Measurements from ENCODE around the gene ZC3H15.
A peak's percentile ranks its signal among the peaks of the same experiment; 100 is the strongest.
"Not testable (repeated sequence)": the region's sequence is repeated elsewhere in the genome, so short reads cannot be mapped to it uniquely, and the experiment has no call there.

Gene ZC3H15

DNA sequence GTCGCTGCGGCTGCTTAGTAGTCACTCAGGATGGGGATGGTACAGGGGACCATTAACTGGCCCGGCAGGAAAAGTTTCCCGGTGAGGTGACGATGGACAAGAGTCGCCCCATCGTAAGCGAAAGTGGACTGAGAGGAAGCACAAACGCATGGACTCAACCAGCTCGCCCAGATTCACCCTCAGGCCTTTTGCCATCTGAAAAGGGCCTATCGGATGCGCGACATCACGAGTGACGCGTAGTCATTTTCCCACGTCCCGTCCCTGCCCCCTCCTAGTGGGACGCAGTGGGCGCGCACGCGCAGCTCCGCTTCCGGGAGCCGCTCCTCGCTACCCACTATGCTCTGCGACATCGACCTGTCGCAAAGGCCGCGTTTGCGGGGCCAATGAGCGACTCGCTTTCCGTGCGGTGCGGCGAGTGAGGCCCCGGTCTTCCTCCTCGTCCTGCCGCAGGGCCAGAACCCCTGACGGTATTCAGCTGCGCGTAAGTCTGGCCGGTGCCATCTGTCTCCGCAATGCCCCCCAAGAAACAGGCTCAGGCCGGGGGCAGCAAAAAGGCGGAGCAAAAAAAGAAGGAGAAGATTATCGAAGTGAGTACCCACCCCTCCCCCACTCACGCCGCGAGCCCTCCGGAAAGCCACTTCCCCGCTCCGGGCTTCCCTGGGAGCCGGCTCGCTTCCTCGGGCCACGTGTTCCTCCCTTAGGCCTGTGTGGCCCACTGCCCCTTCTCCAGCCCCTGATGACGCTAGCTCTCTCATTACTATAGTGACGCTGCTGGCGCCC lies at the start of gene ZC3H15:
Gene ZC3H15, plus strand, starts transcription at position 390 of the 780 bp plus-strand sequence. Its CDS starts 123 bp downstream, at position 513.
- peak; percentile 99 for DNase-seq (ENCODE audit: low spot score)

- no peak for DNase-seq (ENCODE audit: low spot score)
These were observed 48.3 kb upstream of the ZC3H15 start for GRCh38 chr2:186437719-186438118.

- DNase-seq (ENCODE audit: low spot score): not testable (repeated sequence)
These were observed 46.4 kb upstream of the ZC3H15 start for GRCh38 chr2:186439673-186440095.

DNA sequence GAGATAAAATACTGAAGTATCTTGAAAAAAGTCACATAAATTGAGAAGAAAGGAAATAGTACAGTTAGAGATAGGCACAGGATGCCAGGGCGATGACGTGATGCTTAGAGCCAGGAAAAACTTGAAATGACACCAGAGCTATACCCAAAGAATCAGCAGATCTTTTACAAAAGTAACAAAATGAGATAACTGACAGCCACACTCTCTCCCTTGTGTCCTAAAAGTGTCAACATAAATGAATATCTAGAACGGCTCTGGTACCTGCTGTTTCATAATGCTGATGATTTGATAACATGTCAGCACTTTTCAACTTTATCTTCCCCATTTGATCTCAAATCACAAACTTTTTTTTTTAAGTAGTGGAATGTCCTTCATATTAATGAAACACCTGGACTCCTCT lies 45.6 kb upstream of the ZC3H15 start:
- DNase-seq (ENCODE audit: low spot score): no peak

- DNase-seq (ENCODE audit: low spot score): no peak
These were observed 43.2 kb upstream of the ZC3H15 start for GRCh38 chr2:186442885-186443284.

GRCh38 chr2:186443851-186444250 lies 42.2 kb upstream of the ZC3H15 start:
- no peak for DNase-seq (ENCODE audit: low spot score)

DNA sequence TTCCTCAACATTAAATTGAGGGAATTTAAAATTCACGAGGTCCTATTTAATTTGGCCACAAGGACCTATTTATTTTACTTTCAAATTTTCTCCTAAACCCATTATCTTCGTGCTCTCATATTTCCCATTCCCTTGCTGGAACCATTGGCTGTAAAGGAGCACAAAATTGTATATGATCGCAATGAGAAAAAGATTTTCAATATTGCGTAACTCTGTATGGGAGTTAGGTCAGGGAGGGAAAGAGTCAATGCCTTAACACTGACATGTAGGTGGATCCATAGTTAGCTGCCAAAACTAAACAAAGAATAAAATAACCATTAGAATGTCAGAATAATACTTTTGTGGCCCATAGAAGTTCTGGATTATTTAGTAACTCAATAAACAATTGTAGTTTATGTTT lies 40.6 kb upstream of the ZC3H15 start:
- no peak for DNase-seq (ENCODE audit: low spot score)

GRCh38 chr2:186455613-186456012 lies 30.4 kb upstream of the ZC3H15 start:
- DNase-seq (ENCODE audit: low spot score): no peak

- peak; percentile 34 for DNase-seq (ENCODE audit: low spot score)
These were observed 29.1 kb upstream of the ZC3H15 start for GRCh38 chr2:186456941-186457340.

DNA sequence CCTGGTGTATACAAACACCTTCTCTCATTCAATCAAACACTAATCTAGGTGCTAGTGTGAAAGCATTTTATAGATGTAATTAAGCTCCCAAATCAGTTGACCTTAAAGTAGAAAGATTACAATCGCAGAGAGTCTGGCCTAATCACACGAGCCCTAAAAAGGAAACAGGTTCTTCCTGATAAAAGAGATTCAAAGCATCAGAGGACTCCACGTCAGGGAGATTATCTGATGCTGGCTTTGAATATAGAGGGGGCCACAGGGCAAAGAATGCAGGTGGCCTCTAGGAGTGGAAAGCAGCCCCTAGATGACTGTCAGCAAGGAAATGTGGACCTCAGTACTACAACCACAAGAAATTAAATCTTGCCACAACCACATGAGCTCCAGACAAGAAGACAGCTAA lies 28.2 kb upstream of the ZC3H15 start:
- DNase-seq (ENCODE audit: low spot score): no peak

DNA sequence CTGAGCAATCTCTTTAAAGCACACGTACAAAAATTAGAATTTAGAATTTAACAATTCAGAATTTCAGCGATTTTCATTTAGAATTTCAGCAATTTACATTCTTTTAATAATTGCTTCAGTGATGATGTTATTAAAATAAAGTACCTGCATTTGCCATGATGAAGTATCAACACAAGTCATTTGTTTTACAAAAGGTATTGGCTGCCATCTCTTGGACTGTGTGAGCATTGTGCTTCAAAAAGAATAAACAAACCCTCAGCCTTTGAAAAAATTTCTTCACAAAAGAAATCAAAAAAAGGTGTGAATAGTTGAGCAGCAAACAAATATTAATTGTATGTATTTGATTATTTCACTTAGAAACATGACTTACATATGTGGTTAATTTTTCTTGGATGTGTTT lies 27.1 kb upstream of the ZC3H15 start:
- DNase-seq (ENCODE audit: low spot score): no peak

GRCh38 chr2:186460465-186460864 lies 25.6 kb upstream of the ZC3H15 start:
- DNase-seq (ENCODE audit: low spot score): peak; percentile 4

DNA sequence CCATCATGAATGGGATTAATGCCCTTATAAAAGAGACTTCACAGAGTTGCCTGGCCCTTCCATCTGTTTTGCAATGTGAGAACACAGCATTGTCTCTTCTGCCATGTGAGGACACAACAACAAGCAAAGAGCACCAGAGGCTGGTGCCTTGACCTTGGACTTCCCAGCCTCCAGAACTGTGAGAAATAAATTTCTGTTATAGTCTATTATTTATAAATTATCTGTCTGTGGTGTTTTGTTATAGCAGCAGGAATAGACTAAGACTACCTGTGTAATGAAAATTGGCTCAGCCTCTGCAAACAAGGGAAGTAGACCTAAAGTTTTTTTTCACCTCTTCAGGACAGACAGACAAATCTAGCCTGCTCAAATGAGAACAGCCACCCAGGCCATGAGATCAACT lies 19.3 kb upstream of the ZC3H15 start:
- DNase-seq (ENCODE audit: low spot score): no peak

GRCh38 chr2:186467421-186467820 lies 18.6 kb upstream of the ZC3H15 start:
- DNase-seq (ENCODE audit: low spot score): no peak

GRCh38 chr2:186472722-186473493 lies 13.2 kb upstream of the ZC3H15 start:
- DNase-seq (ENCODE audit: low spot score): not testable (repeated sequence)

- not testable (repeated sequence) for DNase-seq (ENCODE audit: low spot score)
These were observed 11.8 kb upstream of the ZC3H15 start for GRCh38 chr2:186474239-186474638.

GRCh38 chr2:186477790-186478189 lies 8.3 kb upstream of the ZC3H15 start:
- DNase-seq (ENCODE audit: low spot score): no peak

DNA sequence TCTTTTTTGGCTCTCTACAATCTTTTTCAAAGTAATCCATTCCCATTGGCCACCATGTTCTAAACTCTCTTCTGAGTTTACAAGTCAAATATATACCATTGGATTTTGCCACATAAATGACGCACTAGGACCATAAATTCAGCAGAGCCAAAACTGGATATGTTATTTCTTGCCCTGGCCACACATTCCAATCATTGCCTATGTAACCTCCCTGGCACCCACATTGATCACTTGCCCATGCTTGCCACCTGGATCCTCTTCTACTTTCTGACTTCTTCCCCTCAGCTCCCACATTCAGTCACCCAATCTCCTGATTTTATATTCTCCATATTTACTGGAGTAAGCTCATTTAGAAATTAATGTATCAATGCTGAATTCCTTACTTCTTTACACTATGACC lies 5.1 kb upstream of the ZC3H15 start:
- no peak for DNase-seq (ENCODE audit: low spot score)

GRCh38 chr2:186484062-186484735 lies 1.9 kb upstream of the ZC3H15 start:
- no peak for DNase-seq (ENCODE audit: low spot score)

DNA sequence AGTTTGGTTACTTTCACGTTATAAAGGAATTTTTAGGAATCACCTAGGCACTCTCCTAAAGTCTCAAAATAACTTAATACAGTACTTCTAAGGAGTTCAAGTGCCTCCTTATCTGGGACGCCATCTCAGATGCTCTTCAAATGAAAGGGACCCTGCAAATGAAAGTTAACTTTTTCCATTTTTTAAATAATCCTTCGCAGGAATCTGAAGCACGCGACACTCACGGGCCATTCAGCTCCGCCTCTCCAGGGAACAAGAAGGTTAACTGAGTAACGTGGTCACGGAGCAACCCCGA lies 537 bp upstream of the ZC3H15 start:
- DNase-seq (ENCODE audit: low spot score): no peak

DNA sequence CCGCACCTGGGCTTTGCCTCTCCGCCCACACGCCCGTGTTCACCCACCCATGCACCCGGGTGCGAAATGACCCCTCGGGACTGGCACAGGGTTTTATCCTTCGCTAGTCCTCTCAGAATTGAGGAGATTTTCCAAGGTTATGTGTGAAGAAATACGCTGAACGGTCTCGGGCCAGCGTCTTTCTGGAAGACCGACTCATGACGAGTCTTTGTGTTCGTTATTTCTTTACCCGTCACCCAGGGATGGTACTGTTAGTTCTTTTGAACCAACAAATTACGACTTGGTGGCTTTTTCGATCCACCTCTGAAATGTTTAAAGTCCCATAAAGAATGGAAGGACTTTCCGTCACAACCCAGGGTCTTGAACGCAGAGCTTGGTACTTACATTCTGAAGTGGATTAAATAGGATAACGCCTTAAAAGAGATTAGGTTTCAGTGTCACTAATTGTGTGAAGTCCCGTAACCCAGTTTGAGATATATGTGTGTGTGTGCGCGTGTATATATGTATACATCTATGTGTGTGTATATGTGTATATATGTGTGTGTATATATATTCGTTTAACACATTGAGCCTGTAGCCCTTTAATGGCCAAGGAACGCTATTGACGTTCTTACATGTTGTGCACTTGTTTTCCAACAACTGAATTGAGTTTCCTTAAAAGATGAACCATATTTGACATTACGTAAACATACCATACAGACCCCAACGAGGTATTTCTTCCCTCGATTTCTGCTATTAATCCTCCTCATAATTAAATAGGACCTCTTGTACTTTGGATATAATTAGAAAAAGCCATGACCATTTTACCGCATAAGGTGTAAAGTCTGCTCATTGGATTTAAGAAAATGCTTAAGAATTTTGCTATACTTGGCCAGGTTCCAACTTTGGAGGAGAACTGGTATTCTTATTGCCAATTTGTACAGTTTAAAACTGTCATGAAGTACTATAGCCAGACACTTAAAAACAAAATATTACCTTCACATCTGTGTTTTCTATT lies 889 bp downstream of the ZC3H15 start:
- DNase-seq (ENCODE audit: low spot score): no peak
